NCI-H524 treated with DMSO at 0.1 percent for 48 hours (cell line): Measurements from ENCODE around the gene PHLDB1.

Experiments
- DNase-seq: peaks from one replicate; lab custom pipeline; 2025; lab: John Stamatoyannopoulos, UW

PHLDB1 gene

DNA sequence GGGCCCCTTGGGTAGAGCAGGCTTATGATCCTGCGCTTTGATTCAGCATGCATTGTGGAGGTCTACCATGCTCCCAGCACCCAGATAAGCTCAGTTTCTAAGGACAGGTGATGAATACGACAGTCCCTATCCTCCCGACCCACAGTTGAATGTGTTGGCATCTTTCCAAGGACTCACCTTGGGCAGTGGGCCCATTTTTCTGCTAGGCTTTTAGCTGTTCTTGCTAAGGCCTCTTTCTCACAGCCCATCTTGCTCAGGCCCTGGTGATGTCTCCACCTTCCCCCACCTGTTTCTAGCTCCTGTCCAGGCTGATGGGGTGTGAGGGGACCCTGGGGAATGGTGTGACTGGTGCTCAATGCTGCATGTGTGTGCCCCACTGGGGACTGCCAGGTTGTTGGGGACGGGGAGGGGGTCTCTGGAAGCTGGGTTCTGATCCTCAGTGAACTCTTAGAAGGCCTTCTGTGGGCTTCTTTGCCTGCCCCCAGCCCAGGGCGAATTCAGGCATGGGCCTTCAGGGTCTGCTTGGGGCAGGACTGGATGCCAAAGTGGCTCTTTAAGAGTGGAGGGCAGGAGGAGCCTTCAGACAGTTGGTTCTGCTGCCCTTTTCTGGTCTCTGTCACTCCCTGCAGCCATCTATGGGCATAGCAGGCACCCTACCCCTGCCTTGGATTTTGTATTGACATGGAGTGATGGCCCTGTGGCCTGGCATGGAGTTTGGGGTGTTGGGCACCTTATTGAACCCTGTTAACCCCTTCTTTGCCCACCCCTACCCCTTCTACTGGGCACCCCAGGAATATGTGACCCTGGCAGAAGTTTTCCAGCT is 33.1 kb downstream of the PHLDB1 start:
- no peak for DNase-seq

- DNase-seq, result no peak
Observed at GRCh38 chr11:118641397-118642019, 34.1 kb downstream of the PHLDB1 start.

DNA sequence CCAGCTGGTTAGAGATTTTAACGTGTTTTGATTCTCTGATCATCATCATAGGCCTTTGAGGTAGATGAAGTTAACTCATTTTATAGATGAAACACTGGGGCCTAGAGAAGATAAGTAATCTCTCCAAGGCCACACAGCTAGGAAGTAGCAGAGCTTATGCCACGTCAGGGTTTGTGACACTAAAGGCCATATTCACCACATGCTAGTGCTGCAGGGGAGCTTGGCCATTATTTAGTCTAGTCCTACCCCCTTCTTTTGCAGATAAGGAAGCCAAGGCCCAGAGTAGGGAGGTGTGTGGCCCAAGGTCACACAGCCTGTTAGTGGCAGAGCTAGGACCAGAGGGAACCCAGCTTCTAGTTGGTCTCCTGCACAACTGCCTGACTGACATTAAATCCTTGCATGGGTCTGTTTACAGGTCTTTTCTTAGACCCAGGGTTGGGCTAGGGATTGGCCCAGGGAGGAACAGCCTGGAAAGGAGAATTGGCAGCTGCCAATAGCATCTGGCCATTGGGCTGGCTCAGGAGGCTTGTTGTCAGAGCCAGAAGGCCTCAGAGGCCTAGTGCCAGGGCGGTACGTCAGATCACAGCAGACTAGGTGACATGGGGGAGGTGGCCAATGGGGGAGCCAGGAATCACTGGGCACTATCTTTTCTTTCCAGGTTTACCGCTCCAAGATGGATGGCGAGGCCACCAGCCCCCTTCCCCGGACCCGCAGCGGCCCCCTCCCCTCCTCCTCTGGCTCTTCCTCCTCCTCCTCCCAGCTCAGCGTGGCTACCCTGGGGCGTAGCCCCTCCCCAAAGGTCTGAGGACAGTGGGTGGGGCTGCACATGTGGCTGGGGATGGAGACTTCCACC is 36.0 kb downstream of the PHLDB1 start:
- DNase-seq, result no peak

DNA sequence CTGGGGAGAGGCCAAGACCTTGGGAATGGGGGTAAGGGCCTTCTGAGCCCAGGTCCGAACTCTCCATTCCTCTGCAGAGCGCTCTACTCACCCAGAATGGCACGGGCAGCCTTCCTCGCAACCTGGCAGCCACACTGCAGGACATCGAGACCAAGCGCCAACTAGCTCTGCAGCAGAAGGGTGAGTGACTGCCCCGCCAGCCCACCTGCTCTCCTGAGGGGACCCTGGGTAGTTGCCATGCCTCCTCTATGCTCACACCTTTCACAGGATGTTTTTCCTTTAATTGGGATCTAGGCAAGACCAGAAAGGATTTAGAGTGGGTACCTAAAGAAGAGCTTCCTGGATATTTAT is 36.6 kb downstream of the PHLDB1 start:
- no peak for DNase-seq

DNA sequence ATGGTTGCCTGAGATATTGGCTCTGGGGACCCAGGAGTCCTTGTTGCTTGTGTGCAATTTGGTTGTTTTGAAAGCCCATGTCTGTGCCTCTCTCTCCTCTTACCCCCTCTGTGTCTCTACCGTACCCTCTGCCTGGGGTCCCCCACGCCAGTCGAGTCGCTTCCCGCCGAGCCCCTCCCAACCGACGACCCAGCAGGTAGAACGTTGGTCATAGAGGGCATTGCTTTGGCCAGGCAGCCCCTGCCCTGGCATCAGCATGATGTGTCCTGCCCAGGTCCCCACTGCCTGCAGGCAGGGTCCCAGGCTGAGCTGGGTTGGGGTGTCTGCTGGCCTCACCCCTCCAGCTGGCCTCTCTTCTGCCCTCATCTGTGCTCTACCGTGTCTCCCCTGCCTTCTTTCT is 37.1 kb downstream of the PHLDB1 start:
- no peak for DNase-seq

GRCh38 chr11:118645066-118645715 is 37.8 kb downstream of the PHLDB1 start:
- DNase-seq, result no peak

- no peak for DNase-seq
Observed at GRCh38 chr11:118646393-118646792, 39.0 kb downstream of the PHLDB1 start.

GRCh38 chr11:118648291-118648690 is 40.9 kb downstream of the PHLDB1 start:
- no peak for DNase-seq

DNA sequence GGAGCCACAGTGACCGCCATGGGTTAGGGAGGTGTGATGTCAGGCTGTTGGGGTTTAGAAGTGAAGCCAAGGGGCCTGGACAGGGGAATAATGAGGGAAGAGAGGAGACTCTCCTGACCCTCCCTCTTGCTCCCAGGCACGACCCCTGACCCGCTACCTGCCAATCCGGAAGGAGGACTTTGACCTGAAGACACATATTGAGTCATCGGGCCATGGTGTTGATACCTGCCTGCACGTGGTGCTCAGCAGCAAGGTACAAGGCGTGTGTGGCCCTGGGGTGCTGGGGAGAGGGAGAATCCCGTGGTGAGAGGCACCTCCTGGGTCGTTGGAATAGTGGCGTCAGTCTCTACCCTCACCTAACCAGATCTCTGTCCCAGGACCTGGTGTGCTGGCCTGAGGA is 42.5 kb downstream of the PHLDB1 start:
- no peak for DNase-seq

GRCh38 chr11:118650366-118650765 is 43.0 kb downstream of the PHLDB1 start:
- DNase-seq, result no peak

- no peak for DNase-seq
Observed at GRCh38 chr11:118651820-118652219, 44.4 kb downstream of the PHLDB1 start.

GRCh38 chr11:118652681-118653181 is 45.3 kb downstream of the PHLDB1 start:
- DNase-seq, result no peak

DNA sequence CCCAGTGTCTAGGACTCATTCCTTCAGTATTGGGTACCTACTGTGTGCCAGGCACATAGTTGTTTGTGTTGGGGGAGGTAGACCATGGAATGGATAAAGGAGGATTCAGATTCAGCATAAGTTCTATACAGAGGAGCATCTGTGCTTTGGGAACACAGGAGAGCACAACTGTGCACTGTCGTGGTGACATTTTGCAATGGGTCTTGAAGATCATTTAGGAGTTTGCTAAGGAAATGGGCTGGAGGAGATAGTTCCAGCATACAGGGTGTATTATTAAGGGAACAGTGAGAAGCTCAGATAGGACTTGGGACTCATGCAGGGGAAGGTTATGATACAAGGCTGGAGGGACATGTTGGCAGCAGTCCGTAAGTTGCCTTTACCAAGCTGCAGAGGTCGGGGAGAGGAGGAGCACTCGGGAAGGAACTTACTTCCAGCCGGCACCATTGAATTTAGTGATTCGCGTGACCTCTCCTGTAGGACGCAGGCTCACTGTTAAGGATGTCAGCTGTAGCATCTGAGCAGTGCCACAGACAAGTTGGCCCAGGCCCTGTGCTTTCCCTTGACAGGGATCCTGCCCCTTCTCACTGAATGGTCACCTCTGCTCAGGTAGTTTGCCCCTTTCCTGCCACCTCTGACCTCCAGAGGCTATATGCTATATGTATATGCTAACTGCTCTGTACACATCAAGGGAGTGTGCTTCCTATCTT is 46.4 kb downstream of the PHLDB1 start:
- no peak for DNase-seq

DNA sequence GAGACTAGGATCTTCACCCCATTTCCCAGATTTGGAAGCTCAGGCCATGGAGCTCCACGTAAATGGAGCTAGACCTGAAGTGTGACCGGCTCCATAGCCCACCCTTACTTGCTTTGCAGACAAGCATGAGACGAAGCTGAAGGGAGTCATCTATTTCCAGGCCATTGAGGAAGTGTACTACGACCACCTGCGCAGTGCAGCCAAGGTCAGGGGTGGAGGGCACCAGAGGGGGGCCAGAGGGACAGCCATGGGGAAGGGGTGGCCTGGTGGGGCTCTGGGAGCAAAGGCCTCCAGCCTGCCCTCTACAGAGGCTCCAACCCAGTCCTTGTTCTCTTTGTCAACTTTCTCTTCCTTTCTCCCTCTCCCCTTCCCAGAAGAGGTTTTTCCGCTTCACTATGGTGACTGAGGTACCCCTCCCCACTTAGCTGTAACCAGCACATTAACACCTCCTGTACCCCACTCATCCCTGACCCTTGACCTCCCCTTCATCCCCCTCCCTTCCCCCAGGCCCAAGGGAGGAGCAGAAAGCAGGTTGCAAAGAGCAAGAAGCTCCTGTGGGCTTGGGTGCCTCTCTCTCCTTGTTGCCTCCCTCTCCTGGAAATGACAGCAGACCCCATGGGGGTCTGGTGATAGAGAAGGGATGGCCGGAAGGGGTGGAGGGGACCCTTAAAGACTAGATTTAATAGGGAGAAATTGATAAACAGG is 48.2 kb downstream of the PHLDB1 start:
- DNase-seq, result no peak

DNA sequence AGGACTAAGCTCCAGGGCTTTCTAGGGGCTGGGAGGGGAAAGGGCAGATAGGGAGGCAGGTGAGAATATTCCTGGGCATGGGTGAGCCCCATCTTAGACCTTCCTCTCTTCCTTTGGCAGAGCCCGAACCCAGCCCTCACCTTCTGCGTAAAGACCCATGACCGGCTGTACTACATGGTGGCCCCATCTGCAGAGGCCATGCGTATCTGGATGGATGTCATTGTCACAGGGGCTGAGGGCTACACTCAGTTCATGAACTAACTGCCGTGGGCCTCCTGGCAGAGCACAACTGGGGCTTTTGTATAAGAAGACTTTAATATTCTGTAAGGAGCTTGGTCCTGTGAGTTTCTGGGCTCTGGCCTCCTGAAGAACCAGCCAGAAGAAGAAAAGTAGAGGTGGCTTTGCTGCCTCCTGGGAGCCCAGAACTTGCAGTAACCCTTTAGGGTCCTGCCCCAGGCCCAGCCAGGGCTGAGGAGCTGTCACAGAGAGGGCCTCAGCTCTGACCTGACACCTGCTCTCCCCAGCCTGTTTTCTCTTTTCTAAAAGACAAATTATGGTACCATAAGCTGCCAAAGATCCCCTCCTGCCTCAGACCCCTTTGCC is 49.2 kb downstream of the PHLDB1 start:
- no peak for DNase-seq

GRCh38 chr11:118657238-118657637 is 49.8 kb downstream of the PHLDB1 start:
- no peak for DNase-seq

DNA sequence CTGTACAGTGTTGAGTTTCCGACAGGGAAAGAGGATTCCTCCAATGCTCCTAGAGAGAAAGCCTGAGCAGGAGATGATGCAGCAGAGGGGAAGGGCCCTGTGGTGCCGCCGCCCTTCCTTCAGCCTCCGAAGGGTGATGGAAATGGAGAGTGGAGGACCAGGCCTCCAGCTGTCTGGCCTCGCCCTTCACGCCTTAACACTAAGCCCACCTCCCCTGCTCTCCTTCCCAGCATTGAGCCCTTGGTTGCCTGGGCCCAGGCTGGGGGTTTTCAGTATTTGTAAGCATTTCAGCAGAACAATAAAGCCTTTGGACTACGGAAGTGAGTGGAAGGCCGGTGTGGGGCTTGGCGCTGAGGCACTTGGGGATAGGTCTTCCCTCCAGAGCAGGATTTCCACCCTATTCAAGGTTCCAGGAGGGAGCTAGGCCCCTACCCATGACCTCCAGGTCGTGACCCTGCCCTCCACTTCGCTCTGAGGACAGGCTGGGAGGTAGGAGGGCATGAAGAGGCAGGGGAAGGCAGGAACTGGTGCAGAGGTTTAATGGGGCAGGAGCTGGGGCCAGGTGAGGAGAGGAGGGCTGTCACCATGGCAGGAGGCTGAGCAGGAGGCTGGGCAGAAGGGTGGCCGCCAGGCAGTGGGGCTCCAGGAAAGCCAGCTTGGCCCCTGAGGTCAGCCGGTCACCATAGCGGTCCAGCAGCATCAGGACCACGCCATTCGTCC is 50.5 kb downstream of the PHLDB1 start:
- no peak for DNase-seq

- no peak for DNase-seq
Observed at GRCh38 chr11:118658429-118659313, 51.3 kb downstream of the PHLDB1 start.
